Left lung (tissue), 10 donors: Measurements from ENCODE around the gene LTBP2. TPM values are rescaled to one million over a fixed set of nuclear protein-coding genes. Genes with fewer than 3 reads are reported as not detected.
A peak's percentile ranks its signal among the peaks of the same experiment; 100 is the strongest.

ENCODE experiments used
- ATAC-seq: fragments of 200-7000 bp; cut with Tn5 transposase; one replicate; pipeline ENCODE4 v1.9.1; 2020; ENCODE audit warnings: moderate library complexity
- DNase-seq, 4 donors: peaks; one replicate each; pipeline ENCODE4 v3.0.0-alpha.2; 2013 to 2020
- H3K27ac ChIP-seq, 2 donors: fragments of 200-600 bp; sonication (generic) in 1 of 2; one replicate each; pipeline versions ENCODE4 v1.5.0 to v1.8.0; 2020 to 2021
- H3K27me3 ChIP-seq, 2 donors: fragments of 200-600 bp; sonication (generic) in 1 of 2; one replicate each; pipeline versions ENCODE4 v1.5.0 to v1.8.0; 2020 to 2021
- H3K36me3 ChIP-seq, 2 donors: fragments of 200-600 bp; sonication (generic) in 1 of 2; one replicate each; pipeline versions ENCODE4 v1.5.0 to v1.8.0; 2020 to 2021
- H3K4me1 ChIP-seq, 2 donors: fragments of 200-600 bp; one replicate each; pipeline ENCODE4 v1.8.0; 2021
- H3K4me3 ChIP-seq, 2 donors: fragments of 200-600 bp; sonication (generic) in 1 of 2; one replicate each; pipeline versions ENCODE4 v1.5.0 to v1.8.0; 2020 to 2021; ENCODE audit warnings: mild to moderate bottlenecking in 1 of 2
- H3K9me3 ChIP-seq, 2 donors: fragments of 200-600 bp; sonication (generic) in 1 of 2; one replicate each; pipeline versions ENCODE4 v1.5.0 to v1.8.0; 2020 to 2021
- CTCF ChIP-seq, 2 donors: fragments of 200-600 bp; sonication (generic) in 1 of 2; IDR thresholded peaks; one replicate each; pipeline versions ENCODE4 v1.5.0 to v1.8.0; 2021; ENCODE audit warnings: antibody characterized with exemption in 2 of 2
- intact Hi-C, 2 donors: fragments of 100-400 bp; cut with DNase I; formaldehyde crosslinking; loops; one replicate each; pipeline versions ENCODE4 v1.11.2 to v1.14.2; 2022
- polyA plus RNA-seq, 6 donors: library from polyadenylated mRNA; unstranded; fragments of 120-200 nt; gene quantifications; one replicate each; pipeline ENCODE4 v1.2.1, GENCODE V29; 2013; ENCODE audit not compliant: insufficient read length in 6 of 6
- total RNA-seq, 2 donors: library from RNA; stranded (reverse); fragmentation: NEBNext Ultra II Directional; extraction: Animal tissue kit (Norgen Biotek cat#: 25700); gene quantifications; one replicate each; pipeline ENCODE4 v1.2.1, GENCODE V29; 2021
- donor health status: DM: no; HTN: yes; CAD: no.
- donor health status: DM: no; HTN: no; CAD: no.

LTBP2 gene
- total and polyA plus RNA-seq, 8 donors, result 14.0 to 154 (median 19.3) TPM

- ATAC-seq, result no peak
- no peaks in the 10 kb centered on the region for H3K9me3 ChIP-seq
- H3K36me3 ChIP-seq, result no peaks in the 10 kb centered on the region
- no peak overlapping the region for H3K4me3 ChIP-seq
- peaks cover 2 to 11% of the 10 kb centered on the region in 2 donors for H3K4me1 ChIP-seq
- H3K27me3 ChIP-seq, result no peaks in the 10 kb centered on the region
- no peak for TF ChIP-seq CTCF (IDR thresholded peaks at IDR 0.05)
- intact Hi-C loops, result no loop called here
- no peak overlapping the region for H3K27ac ChIP-seq
- no peak for DNase-seq
These were observed 28.2 kb downstream of the LTBP2 start for GRCh38 chr14:74583689-74584434.

- H3K27ac ChIP-seq, result no peak overlapping the region
- ATAC-seq, result no peak
- intact Hi-C loops, result no loop called here
- no peak for TF ChIP-seq CTCF (IDR thresholded peaks at IDR 0.05)
- H3K27me3 ChIP-seq, result no peaks in the 10 kb centered on the region
- no peaks in the 10 kb centered on the region for H3K9me3 ChIP-seq
- no peaks in the 10 kb centered on the region for H3K36me3 ChIP-seq
- H3K4me3 ChIP-seq, result no peak overlapping the region
- H3K4me1 ChIP-seq, result peaks cover 2 to 11% of the 10 kb centered on the region in 2 donors
- no peak for DNase-seq
These were observed 29.0 kb downstream of the LTBP2 start for GRCh38 chr14:74582910-74583581.

- ATAC-seq (no peak), DNase-seq (no peak)
- H3K4me1 ChIP-seq, result peaks cover 6 to 11% of the 10 kb centered on the region in 2 donors
- no peak for TF ChIP-seq CTCF (IDR thresholded peaks at IDR 0.05)
- H3K27ac ChIP-seq, result no peak overlapping the region
- intact Hi-C loops, result no loop called here
- no peak overlapping the region for H3K4me3 ChIP-seq
- H3K36me3 ChIP-seq, result no peaks in the 10 kb centered on the region
- no peaks in the 10 kb centered on the region for H3K27me3 ChIP-seq
- H3K9me3 ChIP-seq, result no peaks in the 10 kb centered on the region
These were observed 31.8 kb downstream of the LTBP2 start for GRCh38 chr14:74580275-74580672.

- no peaks in the 10 kb centered on the region for H3K36me3 ChIP-seq
- intact Hi-C loops, result no loop called here
- DNase-seq (no peak), ATAC-seq (peak; percentile 74)
- no peak overlapping the region for H3K27ac ChIP-seq
- no peak for TF ChIP-seq CTCF (IDR thresholded peaks at IDR 0.05)
- H3K27me3 ChIP-seq, result no peaks in the 10 kb centered on the region
- H3K4me1 ChIP-seq, result peaks cover 6 to 16% of the 10 kb centered on the region in 2 donors
- H3K9me3 ChIP-seq, result no peaks in the 10 kb centered on the region
- H3K4me3 ChIP-seq, result no peak overlapping the region
These were observed 32.4 kb downstream of the LTBP2 start for GRCh38 chr14:74579447-74580274.

- peaks cover 15 to 27% of the 10 kb centered on the region in 2 donors for H3K4me1 ChIP-seq
- no peaks in the 10 kb centered on the region for H3K27me3 ChIP-seq
- intact Hi-C loops, result no loop called here
- H3K4me3 ChIP-seq, result no peak overlapping the region
- DNase-seq (no peak), ATAC-seq (no peak)
- H3K9me3 ChIP-seq, result no peaks in the 10 kb centered on the region
- H3K36me3 ChIP-seq, result no peaks in the 10 kb centered on the region
- H3K27ac ChIP-seq, result no peak overlapping the region
- TF ChIP-seq CTCF (IDR thresholded peaks at IDR 0.05), result no peak
These were observed 33.6 kb downstream of the LTBP2 start for GRCh38 chr14:74578479-74578878.
